ENCODE measurements around the gene EXOSC10.

The EXOSC10 gene

DNA sequence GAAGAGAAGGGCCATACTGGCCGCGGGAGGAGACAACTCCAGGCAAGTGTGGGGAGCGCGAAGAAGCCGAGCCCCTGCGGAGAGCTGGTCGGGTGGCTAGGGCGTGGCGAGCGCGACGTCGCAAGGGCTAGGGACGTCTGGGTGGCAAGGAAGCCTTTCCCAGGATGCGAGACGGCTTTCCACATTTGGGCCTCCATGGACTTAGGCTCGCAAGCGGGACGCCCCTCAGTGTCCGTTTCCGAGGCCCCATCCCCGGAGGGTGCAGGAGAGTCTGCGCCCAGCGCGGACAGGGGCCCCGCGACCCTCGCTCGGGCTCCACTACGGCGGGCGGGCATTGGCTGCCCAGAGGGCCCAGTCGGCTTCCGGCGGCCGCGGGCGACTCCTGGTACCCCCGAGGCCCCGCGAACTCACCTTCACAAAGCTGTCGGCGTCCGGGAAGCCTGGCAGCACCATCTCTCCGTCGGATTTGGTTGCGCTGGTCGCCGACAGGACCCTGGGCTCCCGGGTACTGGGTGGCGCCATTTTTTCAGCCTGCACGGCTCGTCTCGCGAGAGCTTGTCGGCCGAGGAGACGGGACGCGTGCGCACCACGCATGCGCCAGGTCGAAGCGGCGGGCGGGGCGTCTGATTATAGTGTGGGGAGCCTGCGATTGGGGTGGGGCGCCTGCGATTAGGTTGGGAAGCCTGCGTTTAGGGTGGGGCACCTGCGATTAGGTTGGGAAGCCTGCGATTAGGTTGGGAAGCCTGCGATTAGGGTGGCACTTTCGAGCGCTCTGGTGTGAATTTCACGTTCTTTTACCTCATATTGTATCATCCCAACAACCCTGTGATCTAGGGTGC is at the start of gene EXOSC10:
TSS of gene EXOSC10 (minus strand) at position 560 of the 839 bp plus-strand sequence. CDS start at position 522, 38 bp downstream.
- DNase-seq: peak; percentile 77 to 87

DNA sequence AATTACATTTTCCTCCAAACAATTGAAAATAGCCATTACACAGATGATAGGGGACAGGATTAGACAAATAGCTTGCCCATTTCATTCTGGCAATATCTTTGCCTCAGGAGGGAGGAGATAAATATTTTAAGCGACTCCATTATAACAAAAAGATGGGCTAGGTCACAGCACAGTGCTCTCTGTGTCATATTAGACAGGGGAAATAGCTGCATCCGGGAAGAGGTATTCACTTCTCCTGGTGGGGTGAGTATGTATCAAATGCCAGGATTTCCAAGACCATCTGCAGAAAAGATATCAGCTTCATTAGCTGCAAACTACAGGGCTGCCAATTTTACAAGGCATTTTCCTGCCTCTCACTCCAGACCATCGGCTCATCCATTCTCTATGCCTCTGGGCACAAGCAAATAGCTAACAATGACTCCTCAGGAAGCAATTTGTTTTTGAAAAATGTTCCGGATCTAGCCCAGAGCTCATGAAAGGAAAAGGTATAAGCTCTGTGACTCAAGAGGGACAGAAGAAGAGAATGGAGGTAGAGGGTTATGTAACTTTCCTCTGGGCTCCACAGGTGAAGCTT is 47.6 kb upstream of the EXOSC10 start:
- DNase-seq: no peak

DNA sequence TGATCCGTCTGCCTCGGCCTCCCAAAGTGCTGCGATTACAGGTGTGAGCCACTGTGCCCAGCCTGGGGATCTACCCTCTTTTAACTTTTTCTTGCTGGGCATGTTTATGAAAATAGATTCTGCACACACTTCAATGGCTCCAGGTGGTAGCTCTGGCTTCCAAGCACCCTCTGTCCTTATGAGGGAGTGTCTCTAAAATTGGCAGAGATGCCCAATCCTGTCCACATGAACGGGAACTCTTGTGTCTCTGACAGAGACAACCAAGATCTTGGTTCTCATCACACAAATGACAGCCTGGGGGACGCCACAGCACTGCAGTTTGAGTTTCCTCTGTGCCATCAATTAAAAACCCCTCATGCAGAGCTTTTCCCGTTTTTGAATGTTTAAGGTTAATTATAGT is 46.1 kb upstream of the EXOSC10 start:
- DNase-seq: no peak

DNA sequence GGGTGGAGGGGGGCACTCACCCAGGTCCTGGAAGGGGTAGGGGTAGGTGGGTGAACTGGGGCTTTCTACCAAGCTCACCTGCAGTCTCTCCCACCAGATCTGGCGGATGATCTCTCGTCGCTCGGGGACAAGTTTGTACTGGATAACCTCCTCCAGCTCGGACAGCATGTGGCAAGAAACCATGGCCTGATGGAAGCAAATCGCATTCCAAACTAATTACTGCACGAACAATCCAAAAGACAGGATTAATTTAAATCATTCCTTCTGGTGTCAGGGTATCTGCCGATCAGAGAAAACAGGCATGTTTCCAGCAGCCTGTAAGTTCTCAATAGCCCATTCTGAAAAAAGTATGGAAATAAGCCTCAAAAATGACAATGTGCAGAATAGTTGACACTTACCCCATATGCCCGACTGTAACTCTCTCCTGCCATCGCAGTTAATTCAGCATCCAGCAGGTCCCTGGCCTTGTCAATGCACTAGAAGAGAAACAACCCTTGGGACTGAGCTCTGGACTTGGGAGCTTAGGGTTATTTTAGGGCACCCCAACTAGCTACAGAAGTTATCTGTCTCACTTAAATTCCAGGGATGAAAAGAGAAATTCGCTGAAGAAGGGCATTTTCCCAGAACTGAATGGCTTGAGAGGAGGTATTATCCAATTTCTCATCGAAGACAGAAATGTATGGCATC is 45.0 kb upstream of the EXOSC10 start:
- DNase-seq: no peak

DNA sequence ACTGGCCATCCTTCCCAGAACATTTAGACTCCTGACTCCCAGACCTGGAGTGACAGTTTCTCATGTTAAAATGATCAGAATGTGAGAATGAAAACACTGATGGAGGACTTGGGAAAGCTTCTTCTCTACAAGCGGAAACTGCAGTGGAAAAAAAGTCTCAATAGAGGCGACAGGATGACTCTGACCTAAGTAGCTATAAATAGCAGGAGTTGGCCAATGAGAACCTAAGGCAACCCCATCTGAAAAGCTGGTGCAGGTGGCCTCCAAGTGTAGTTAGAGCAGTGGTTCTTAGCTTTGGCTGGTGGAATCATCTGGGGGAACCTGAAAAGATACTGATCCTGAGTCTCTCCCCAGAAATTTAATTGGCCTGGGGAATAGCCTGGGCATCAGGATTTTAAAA is 44.2 kb upstream of the EXOSC10 start:
- no peak for DNase-seq

DNA sequence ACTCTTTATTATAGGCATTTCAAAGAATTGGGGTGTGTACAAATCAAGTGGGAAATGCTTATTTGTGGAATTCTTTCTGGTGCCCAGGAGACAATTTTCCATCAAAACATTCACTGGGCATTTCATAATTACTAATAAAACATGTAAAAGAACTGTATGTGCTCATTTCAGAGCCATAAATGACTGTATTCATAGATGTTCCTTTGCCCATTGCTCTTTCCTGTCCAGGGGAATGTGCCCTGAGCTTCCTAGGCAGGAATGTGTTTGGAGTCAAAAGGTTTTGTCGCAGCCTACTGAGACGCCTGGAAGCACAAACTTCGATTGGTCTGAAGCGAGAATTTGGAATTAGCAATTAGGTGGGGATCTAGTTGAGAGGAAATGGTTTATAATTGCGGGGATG is 43.7 kb upstream of the EXOSC10 start:
- DNase-seq: no peak

DNA sequence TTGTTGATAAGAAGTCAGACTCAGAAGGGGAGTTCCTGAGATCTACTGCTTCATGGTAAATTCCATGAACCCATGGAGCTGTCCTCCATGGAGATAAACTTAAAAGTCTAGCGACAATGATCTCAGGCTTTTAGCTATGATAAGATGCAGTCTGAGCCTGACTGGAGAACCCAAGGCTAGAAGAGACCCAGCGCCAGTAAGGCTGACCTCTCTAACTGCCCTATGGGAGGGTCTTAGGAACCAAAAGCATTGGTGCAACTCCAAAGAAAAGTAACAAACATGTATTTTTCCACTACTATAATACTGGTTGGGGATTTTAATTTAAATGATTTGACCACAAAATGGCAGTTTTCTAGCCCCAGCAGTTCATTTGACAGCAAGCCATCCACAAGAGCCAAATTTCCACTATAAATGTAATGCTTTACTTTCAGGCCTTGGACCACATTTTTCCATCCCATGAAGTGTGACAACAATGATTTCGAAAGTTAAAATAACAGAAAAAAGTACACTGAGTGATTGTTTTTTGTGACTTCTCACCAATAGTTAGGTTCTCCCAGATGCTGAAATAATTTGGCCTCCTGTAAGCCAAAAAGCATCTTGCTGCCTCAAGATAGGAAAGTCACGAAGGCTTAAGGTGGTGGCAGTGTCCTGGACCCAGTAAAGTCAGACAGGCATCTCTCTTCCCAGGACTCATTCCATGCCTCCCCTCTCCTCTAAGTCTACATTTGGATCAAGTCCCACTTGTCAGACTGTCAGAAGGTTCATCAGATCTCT is 43.1 kb upstream of the EXOSC10 start:
- no peak for DNase-seq

DNA sequence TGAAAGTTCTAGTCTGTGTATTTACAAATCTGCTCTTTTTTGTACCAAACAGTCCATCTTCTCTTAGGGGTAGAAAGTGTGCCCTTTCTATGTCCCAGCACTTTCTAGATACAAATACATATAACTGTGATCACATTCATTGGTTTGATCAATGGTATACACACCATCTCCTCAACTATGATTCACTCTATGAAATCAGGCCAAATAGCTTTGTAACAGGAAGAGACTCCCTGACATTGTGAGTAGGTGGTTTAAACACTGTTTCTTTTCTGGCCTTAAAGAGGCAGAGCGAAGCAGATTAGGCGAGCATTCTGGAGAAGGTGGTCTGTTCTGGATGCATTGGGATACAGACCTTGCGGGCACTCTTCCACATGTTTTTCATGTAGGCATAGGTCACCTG is 39.3 kb upstream of the EXOSC10 start:
- DNase-seq: no peak

DNA sequence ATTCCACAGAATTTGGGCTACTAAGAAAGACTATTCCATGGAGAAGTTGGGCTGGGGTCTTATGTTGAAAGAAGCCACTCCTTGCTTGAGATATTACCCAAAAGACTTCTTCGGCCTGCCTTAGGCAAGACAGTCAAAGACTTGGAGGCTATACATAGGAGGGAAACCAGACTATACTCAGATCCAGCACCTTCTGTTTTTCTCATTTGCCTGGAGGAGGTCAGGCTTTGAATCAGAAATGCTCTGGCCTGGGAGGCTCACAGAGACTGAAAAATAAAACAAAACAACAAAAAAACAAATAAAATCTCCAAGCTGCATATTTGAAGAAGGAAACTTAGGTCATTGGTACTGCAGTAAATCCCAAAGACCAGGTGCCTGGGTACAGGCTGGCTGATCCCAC is 38.4 kb upstream of the EXOSC10 start:
- no peak for DNase-seq

DNA sequence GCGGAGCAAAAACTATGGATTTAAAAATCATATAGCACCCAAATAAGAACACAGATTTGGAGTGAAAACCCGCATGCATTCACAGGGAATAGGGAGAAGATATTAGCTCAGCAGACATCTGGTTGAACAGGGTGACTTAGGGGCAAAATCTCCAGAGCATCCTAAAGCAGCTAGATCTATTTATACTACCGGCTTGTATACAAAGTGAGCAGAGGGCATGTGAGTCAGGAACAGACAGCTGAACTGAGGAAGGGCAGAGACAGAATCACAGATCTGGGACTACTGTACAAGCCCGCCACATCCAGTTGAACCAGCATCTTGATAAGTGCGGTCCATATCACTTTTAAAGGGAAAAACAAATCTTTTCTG is 35.2 kb upstream of the EXOSC10 start:
- no peak for DNase-seq

DNA sequence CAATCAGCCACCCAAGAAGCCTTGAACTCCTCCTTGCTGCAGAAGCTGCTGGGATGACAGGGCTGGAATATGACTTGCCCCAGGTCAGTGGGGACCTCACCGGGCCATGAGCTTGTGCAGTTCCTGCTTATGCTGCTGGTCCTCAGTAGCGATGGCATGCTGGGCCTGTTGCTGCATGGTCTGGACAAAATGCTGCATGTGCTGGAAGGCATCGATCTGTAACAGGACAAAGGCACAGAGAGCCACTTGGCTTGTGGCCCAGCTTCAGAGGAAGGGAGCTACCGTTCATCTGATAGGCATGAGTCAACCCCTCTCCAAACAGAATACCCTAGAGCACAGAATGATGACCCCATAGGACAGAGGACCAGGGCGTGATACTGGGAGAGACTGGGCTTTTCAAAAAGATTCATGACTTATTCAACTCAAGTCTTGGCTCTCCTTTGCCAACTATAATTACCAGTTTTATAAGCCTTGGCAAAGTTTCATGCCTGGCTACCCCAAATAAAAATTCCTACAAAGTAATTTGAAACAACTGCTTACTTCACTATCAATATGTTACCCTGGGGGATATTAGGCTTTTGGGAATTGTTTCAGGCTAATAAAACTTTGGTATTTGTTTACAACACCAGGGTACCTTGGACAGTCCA is 34.7 kb upstream of the EXOSC10 start:
- no peak for DNase-seq

DNA sequence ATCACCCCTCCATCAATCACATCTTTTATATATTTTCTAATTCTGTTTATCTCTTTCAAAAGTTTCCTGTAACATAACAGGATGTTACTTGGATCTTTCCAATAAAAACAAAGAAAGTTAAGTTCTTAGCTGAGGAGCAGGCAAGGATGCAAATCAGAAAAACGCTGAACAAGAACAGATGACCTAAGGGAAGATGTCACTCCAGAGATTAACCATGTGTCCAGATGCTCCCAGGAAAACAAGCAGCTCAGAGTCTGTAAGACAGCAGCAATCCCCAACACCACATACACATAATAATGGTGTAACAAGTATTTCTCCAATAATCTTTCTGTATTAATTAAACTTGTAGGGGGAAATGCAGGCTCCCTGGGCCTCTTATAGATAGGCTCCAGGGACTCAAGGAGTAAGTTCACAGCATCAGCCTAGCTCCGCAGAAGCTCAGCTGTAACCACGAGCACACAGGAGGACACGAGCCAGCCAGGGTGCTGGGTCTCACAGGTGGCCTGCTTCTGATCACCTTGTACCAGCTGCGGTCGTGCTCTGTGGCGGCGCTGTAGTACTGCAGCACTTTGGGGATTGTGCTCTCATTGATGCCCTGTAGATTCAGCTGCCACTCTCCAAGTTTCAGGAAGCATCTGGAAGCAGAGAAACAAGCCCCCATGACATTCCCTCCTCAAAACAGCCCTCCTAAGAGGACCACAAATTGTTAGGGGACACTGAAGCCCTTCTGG is 33.1 kb upstream of the EXOSC10 start:
- DNase-seq: no peak

DNA sequence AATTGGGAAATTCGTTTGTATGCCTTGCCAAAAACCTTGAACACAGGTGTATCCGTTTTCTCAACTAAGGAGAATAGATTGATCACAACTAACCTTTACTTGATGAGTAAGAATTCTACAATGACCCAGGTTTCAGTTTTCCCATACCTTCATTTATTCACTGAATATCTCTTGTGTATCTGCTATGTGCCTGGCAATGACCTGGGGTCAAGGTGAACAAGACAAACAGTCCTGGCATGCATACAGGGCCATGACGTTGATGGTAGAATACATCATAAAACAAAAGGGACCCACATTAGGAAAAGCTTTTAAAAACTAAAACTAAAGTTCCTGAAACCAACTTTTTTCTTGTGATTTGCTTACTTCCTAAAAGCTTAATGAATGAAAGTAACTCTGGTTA is 32.1 kb upstream of the EXOSC10 start:
- DNase-seq: no peak

DNA sequence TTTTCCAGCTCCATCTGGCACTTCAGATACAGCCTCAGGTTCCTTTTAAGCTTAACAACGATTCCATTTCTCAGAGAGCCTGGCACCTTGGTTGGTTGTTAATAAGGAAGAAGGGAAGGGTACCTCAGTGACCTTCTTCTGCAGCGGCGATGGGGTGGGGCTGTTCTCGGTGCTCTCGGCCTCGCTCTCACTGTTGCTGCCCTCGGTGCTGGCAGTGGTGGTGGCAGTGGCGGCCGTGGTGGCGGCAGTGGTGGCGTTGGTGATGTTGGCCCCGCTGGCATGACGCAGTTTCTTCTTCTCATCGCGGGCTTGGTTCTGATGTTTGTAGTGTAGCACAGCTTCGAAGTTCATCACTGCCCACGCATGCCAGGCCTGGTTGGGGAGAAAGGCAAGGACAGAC is 30.7 kb upstream of the EXOSC10 start:
- no peak for DNase-seq

DNA sequence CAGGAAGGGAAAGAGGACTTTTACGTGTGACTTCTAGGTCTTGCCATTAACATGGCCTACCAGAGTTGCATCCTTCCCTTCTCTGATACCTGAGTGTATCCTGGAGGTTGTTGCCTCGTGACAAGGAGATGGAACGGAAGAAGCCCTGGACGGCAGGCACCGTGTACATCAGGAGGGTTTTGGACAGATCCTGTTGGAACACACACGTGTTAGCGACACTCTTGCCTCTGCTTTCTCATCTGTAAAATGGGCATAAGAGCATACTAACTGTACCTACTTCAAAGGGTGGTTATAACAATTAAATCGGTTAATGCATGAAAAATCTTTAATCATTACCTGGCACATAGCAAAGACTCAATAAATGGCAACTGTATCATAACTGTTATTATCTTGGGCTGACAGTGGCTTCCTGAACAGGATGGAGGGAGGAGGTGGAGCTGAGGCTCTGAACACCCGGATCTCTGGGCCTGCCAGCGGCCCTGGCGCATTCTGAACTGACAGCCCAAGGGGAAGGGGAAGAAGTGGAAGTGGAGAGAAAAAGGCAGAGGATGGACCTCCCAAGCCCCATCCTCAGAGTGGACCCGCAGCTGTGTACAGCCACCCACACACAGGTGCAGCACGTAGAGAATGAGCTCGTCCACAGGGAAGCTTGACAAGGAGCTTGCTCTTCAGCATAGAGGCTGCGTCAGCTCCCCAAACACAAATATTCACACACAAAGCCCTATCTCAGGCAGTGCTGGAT is 30.2 kb upstream of the EXOSC10 start:
- DNase-seq: no peak

DNA sequence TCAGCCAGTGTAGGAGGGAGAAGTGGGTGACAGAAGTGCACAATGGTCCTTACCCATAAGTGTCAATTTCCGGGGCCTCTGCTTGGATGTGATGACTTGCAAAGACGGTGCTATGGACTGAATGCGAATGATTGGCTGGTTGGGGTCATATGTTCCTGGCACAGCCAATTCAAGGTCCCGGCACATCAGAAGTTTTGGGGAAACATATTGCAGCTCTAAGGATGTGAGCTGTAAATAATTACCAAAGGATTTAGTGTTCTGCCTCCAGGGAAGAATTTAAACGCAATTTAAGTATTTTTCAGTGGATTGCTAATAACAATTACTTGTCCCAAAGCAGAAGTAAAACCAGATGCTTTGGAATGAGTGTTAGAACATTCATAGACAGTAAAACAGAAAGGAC is 26.9 kb upstream of the EXOSC10 start:
- no peak for DNase-seq

DNA sequence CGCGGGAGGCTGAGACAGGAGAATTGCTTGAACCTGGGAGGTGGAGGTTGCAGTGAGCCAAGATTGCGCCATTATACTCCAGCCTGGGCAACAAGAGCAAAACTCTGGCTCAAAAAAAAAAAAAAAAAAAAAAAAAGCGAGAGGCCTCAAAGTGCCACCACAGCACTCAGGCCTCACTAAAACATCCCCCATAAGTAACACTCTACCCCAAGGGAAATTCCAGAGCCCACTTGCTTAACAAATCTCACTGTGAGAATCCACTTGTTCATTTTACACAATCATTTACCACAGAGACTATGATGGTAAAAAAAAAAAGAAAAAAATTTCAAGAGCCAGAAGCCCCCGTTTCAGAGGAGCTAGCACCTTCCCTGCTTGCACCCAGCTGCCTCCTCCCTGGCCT is 26.3 kb upstream of the EXOSC10 start:
- no peak for DNase-seq

DNA sequence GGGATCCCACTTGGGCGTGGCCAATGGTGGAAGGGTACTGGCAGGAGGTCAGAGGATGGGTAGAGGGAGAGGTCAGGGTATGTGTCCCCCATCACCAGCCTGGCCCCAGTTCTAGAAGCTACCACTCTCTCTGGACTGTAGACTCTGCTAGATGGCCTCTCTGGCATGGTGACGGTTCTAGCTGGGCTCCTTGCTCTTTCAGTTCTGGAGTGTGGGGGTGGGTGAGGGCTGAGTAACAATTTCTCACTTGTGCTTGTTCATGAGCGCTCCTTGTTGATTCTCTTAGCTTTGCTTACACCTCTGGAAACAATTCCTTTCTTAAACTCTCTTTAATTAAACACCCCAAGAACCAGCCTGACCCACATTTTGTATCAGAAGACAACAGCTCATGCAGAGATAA is 25.3 kb upstream of the EXOSC10 start:
- DNase-seq: no peak

DNA sequence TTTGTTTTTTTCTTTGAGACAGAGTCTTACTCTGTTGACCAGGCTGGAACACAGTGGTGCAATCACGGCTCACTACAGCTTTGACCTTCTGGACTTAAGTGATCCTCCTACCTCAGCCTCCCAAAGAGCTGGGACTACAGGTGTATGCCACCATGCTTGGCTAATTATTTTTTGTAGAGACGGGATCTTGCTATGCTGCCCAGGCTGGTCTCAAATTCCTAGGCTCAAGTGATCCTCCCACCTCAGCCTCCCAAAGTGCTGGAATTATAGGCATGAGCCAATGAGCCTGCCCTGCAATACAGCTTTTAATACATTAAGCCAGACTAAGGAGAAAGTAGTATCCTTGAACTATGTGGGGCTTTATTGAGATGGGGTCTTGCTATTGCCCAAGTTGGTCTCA is 16.6 kb upstream of the EXOSC10 start:
- DNase-seq: no peak

DNA sequence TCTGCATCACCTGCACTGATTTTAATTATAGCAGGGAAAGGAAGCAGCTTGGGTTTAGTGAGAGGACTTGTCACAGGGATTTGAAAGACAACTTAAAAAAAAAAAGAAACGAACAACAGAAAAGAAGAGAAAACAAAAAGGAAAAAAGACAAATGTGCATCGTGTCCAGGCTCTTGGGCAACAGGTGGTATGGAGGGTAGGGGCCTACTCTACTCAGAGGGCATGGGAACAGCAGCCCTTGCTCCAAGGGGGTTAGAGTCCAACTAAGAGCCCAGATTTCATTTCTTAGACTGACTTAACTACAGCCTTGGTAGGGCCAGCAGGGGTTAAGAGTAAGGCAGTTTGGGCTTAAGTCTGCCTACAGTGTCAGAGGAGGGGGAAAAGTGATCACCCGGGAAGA is 15.3 kb upstream of the EXOSC10 start:
- DNase-seq: no peak

DNA sequence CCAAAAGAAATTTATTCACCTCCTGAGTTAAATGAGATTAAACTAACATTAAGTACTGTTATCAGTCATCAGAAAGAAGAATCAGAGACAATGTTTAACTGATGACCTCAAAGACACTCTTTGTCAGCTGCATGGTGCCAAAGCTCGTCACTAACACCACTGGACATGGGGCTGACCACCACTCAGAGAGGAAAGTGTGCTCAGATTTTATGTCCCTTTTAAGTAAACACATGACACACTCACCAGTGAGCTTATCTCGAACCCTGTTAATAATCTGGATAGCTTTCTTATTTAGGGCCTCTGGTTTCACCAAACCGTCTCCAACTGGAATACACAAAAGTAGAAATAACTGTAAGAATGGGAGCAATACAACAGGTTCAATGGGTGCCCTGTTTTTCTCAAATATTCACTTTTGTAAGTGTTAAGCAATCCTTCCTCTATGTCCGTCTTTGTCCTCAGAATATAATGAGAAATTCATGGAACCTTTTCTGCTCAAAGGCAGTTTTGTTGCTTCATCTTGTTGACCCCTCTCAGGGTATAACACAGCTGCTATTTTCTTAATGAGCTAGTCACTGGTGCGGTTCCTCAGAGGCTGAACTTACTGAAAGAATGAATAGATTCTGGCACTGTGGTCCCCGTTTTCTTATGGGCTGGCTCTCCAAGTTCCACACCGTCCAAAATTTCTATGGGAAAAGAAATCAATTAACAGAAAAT is 9.5 kb upstream of the EXOSC10 start:
- peak in 1 of 2 donors; percentile 20 for DNase-seq
